Gastrocnemius medialis (tissue), 4 donors: ENCODE measurements around the gene RFTN1.

Source experiments
- POLR2A ChIP-seq, 2 donors: fragments of 450-650 bp; IDR thresholded peaks; one replicate each; pipeline ENCODE4 v1.6.1; 2017; ENCODE audit warnings: antibody characterized with exemption in 2 of 2, mild to moderate bottlenecking in 2 of 2, moderate library complexity in 2 of 2
- TF ChIP-seq, protein P1 (sequence below), 5 experiments: fragments of 450-650 bp in 3 of 5; fragments of 200-600 bp in 2 of 5; sonication (generic) in 2 of 5; IDR thresholded peaks in 4 of 5; conservative IDR thresholded peaks in 1 of 5; 1 replicate in 4 of 5; 2 replicates in 1 of 5; pipeline ENCODE4 v1.5.1; 2016 to 2019; ENCODE audit warnings: antibody characterized with exemption in 5 of 5, mild to moderate bottlenecking in 3 of 5, moderate library complexity in 3 of 5

DNA sequence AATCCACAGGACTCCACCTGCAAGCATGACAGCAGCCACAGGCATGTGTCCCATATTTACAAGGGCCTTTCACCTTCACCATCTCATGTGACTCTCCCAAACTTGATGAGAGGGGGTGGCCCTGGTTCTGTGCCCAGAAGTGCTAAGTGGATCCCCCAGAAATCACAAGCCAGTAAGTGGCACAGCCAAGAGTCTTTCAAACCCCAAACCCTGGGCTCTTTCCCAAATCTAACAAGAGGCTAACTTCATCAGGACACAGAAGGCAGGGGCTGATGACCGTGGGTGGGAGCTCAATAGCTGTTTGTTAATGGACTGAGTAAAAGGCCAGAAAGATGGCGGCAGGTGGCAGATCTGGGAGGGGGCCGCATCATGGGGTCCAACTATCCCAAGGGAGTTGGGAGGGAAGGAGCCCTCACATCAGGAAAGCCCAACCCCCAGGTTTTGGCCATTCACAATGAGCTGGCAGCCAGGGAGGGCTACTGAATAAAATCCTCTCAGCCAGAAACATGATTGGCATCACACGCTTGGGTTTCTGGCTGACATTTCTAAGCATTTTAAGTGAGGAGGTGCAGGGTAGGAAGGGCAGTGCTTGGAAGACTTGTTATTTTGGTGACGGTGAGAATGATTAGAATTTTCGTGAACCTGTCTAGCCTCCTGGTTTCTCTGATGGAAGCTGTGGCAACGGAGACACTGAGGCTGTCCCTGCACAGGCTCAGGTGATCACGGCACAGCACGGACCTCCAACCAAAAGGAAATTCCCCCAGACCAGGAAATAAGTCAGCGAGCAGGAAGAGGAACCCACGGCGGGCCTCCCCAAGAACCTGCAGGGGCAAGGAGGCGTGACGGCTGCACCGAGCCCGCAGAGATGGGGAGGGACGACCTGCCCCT lies 139.2 kb downstream of the RFTN1 start:
- TF ChIP-seq, protein P1, sequence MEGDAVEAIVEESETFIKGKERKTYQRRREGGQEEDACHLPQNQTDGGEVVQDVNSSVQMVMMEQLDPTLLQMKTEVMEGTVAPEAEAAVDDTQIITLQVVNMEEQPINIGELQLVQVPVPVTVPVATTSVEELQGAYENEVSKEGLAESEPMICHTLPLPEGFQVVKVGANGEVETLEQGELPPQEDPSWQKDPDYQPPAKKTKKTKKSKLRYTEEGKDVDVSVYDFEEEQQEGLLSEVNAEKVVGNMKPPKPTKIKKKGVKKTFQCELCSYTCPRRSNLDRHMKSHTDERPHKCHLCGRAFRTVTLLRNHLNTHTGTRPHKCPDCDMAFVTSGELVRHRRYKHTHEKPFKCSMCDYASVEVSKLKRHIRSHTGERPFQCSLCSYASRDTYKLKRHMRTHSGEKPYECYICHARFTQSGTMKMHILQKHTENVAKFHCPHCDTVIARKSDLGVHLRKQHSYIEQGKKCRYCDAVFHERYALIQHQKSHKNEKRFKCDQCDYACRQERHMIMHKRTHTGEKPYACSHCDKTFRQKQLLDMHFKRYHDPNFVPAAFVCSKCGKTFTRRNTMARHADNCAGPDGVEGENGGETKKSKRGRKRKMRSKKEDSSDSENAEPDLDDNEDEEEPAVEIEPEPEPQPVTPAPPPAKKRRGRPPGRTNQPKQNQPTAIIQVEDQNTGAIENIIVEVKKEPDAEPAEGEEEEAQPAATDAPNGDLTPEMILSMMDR (IDR thresholded peaks at IDR 0.05 in 4 of 5, conservative IDR thresholded peaks at IDR 0.05 in 1 of 5): no peak
- TF ChIP-seq POLR2A (IDR thresholded peaks at IDR 0.05): no peak
